Stimulated activated CD4-positive, alpha-beta T cell treated with anti-CD3 and anti-CD28 coated beads, Interleukin-15, amount 100 ng/mL, for 48 hours (primary cell): Measurements from ENCODE around the gene CD274.
"Not testable (repeated sequence)": the region's sequence is repeated elsewhere in the genome, so short reads cannot be mapped to it uniquely, and the experiment has no call there.

ENCODE experiments used
- DNase-seq, 2 donors: peaks; one replicate each; pipeline ENCODE4 v3.0.0-alpha.2; 2020; ENCODE audit warnings: low read depth in 2 of 2

Gene CD274

DNA sequence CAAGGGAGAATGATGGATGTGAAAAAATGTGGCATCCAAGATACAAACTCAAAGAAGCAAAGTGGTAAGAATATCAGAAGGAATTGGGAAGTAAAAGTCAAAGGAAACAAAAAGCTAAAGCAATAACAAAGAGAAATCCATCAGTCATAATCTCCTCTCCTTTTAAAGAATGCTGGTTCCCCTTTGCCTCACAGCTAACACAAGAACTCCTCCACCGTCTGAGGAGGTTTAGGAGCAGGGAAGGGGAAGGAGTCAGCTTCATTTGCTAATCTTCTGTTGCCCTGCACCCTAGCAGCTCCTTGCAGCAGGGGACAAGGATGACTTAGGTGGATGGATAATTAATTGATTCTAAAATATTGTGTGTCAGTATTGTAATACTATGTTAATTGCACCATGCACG is 16.4 kb downstream of the CD274 start:
- DNase-seq = no peak

DNA sequence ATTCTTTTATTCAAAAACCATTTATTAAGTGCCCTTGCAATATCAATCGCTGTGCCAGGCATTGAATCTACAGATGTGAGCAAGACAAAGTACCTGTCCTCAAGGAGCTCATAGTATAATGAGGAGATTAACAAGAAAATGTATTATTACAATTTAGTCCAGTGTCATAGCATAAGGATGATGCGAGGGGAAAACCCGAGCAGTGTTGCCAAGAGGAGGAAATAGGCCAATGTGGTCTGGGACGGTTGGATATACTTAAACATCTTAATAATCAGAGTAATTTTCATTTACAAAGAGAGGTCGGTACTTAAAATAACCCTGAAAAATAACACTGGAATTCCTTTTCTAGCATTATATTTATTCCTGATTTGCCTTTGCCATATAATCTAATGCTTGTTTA is 18.5 kb downstream of the CD274 start:
- DNase-seq = no peak

DNA sequence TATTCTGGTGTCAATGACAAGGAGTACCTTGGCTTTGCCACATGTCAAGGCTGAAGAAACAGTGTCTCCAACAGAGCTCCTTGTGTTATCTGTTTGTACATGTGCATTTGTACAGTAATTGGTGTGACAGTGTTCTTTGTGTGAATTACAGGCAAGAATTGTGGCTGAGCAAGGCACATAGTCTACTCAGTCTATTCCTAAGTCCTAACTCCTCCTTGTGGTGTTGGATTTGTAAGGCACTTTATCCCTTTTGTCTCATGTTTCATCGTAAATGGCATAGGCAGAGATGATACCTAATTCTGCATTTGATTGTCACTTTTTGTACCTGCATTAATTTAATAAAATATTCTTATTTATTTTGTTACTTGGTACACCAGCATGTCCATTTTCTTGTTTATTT is 19.8 kb downstream of the CD274 start:
- DNase-seq = no peak

DNA sequence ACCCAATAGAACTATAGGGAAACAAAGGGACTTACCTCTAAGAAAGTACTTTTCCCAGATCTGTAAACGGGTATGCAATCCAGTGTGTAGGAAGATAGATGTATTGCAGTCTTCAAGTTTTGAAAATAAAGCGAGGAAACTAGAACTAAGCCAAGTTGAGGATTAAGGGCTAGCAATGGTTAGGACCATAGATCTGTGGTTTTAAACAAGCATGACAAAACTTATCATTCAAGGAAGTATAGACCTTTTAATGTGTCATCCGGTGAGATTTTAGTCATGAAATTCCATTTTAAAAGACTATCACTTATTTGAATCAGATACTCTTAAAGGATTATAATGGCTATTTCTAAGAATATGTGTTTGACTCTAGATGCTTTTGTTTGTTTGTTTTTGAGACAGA is 20.5 kb downstream of the CD274 start:
- DNase-seq = no peak

DNA sequence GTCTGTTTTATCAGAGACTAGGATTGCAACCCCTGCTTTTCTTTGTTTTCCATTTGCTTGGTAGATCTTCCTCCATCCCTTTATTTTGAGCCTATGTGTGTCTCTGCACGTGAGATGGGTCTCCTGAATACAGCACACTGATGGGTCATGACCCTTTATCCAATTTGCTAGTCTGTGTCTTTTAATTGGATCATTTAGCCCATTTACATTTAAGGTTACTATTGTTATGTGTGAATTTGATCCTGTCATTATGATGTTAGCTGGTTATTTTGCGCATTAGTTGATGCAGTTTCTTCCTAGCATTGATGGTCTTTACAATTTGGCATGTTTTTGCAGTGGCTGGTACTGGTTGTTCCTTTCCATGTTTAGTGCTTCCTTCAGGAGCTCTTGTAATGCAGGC is 25.3 kb downstream of the CD274 start:
- not testable (repeated sequence) for DNase-seq

DNA sequence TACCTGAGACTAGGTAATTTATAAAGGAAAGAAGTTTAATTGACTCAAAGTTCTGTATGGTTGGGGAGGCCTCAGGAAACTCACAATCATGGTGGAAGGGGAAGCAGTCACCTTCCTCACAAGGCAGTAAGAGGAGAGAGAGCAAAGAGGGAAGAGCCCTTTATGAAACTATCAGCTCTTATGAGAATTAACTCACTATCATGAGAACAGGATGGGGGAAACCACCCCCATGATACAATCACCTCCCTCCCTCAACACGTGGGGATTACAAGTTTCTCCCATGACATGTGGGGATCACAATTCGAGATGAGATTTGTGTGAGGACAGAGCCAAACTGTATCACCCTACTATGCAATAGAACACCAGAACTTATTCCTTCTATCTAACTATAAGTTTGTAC is 27.9 kb downstream of the CD274 start:
- no peak for DNase-seq

DNA sequence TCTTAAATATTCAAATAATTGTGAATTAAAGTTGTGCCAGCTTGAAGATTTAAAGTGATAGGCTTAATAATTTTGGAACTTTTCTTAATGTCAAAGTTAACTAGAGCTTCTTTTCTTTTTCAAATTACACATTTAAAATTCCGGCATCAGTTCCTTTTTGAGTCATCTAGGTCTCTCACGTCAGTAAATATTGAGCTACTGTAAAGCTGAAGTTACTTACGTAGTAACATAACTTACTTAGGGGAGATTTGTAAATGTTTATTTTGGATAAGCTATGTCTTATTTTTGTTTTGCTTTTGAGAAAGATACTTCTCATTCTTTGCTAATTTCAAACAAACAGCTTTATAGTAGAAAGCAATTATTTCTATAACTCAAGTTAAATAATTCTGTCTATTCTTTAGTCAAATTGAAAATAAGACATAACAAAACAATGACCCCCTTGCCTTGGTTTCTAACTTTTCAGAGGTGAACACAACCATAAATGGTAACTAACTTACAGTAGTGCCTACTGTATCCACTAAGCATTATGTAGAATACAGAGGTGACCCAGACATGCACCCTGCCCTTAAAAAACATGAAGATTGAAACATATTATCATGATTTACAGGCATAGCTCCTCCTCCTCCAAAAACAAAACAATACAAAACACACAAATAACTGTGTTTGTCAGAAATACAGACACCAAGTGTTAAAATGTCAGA is 29.8 kb downstream of the CD274 start:
- no peak for DNase-seq

DNA sequence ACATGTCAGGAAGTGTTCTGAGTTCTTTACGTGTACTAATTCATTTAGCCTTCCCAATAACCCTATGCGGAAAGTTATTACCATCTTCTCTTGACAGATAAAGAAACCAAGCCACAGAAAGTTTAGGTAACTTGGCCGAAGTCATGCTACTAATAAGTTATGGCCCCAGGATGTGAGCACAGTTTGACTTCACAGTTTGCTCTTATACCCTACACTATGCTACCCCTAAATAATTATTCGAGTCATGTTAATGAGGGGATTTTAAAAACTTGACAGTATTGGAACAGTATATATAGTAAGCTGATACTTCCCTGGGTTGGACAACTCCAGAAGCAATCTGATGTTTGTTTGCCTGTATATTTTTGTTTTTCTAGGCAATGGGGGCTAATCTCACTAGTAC is 30.6 kb downstream of the CD274 start:
- DNase-seq = no peak

DNA sequence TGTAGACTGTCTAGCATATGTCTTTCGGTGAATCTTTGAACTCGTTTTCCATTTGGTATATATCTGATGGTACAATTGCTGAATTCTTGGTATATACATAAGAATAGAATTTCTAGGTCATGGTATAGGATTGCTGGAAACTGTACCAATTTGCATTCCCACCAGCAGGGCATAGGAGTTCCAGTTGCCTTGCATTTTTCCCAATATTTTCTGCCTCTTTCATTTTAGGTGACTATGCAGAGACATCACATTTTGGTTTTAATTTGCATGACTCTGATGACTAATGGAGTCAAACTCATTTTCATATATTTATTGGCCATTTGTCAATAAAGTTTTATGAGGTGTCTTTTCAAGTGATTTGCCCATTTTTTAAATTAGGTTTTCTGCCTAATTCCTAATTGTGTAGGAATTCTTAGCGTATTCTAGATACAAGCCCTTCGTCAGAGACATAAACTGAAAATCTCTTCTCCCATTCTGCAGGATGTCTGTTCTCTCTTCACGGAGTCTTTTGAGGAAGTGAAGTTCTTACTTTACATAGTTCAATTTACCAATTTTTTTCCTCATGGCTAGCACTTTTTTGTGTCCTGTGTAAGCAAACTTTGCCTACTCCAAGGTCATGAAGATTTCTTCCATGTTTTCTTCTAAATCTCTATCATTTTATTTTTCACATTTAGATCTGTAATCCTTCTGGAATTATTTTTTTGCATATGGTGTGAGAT is 31.1 kb downstream of the CD274 start:
- no peak for DNase-seq

DNA sequence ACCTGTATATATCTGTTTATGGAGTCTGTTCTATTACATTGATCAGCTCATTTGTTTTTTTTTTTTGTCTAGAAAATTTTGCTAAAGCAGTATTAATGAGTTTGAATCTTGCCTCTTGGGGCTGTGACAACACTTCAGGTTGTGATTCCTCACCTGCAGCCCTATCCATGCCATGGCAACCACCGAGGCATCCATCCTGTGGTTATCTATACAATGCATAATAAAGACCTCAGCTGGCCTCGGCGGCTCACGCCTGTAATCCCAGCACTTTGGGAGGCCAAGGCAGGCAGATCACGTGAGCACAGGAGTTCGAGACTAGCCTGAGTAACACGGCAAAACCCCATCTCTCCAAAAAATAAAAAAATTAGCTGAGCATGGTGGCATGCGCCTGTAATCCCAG is 31.9 kb downstream of the CD274 start:
- DNase-seq = no peak

DNA sequence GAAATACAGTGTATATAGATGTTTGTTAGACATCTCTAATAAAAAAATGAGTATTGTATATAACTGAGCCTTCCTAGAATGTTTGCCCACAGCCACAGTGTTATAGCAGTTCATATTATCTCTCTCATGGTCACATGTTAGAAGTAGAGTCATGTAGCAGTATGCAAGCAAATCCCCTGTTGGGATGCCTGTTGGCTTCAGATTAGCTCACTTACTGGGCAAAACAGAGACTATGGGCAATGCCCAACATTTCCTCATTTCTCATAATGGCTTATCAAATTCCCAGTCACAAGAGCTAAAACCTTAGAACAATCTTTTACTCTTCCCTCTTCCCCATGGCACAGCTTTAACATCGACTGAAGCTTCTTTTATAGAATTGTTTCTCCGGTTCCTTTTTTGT is 33.0 kb downstream of the CD274 start:
- no peak for DNase-seq

DNA sequence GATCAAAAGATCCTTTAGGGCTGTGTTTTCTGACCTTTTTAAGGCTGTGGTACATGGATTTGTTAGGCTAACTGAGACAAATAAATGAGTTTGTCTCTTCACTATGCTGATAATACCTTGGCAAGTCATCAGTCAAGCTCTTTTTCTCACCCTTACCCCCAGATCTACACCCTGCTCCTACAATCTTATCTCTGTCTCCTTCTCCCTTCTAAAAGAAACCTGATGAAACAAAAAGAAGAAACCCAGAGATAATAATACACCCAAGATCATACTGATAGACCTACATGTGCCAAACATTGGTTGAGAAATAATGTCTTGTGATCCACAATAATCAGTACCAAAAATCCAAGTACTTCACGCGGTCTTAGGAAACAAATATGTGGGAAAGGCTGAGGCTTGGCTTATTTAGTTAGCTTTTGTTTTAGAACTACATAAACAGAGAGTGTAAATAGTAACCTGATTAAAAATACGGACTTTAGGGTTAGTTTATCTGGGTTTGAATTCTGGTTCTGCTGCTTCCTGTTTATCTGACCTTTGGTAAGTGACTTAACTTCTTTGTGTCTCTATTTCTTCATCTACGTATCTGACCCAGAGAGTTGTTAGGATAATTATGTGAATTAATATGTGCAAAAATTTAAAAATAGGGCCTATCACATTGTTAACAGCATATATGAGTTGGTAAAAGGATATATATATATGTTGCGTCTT is 35.2 kb downstream of the CD274 start:
- no peak for DNase-seq

DNA sequence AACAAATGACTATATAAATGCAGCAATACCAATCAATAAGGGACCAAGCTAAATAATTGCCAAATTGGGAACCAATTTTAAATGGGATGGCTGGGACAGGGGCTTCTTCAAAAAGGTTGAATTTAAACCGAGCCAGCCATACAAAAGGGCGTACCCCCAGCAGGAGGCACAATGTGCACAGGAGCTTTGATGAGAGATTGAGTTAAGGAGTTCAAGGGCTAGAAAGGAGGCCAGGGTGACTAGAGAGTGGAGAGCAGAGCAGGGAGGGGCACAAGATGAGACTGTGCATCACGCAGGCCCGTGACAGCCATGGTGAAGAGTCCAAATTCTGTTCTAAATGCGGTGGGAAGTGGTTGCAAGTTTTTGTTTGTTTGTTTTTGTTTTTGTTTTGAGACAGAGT is 36.6 kb downstream of the CD274 start:
- DNase-seq = no peak

DNA sequence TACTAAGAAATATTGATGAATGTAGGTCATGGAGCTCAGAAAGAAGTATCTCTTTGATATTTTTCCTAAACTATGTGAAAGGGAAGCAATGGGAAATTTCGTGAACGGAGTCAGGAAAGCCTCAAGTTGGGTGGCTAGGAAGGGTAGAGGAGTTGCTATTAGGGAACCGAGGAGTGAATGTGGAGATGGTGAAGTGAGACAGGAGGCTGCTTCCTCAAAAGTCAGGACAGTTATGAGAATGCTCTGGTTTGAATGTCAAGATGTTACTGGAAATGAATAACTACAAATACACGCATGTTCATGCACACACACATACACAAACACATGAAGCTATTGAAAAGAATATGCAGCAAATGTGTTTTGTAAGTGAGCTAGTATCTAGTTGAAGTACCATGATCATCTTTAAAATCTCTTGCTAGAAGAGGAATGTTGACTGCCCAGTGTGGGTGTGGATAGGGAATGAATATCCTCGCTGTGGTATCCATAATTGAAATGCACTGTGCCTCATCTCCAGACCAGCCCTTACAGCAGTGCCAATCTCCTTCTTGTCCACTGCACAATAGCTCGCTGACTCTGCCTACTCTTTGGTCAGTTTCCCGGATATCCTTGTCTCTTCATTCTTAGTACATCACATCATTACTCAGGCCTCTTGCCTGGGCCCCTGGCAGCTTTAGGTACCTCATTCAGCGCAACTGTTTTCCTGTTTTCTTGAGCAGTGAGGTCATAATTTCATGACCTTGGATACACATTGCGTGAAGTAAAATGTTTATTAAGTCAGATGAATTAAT is 38.1 kb downstream of the CD274 start:
- DNase-seq = no peak

DNA sequence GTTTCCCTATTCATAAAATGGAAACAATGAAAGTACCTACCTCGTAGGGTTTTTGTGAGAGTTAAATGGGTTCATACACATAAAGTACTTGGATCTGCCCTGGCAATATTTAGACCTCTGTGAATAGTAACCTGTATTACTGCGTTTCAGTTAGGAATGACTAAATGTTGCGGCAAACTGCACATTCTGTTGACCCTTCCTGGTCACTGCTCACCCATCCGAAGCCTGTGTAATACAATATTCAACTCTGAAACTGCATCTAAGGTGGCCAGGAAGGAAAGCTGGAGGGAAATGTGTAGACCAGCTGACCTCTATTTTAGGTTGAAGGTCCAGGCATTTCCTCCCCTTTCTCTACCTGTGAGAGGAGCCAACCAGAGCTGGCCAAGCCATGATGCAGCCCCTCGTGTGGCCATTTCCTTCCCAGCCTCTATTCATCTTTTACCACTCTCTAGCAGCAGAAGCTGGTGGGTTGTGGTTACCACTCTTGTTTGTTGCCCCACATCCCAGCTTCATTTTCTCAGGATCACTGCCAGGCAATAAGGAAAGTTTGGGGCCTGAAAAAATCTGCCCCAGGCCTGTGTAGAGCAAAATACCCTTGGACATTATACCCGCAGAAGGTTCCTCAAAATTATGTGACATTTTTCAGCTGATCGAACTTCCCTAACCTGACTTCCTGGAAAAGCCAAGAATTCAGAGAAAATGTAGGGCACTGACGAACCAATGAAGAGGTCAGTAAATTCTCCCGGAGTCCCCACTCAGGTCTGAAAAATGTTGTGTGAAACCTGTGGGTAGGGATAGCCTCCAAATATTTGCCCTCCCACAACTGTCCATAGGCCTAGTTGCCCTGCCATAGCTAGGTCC is 39.5 kb downstream of the CD274 start:
- DNase-seq = no peak

DNA sequence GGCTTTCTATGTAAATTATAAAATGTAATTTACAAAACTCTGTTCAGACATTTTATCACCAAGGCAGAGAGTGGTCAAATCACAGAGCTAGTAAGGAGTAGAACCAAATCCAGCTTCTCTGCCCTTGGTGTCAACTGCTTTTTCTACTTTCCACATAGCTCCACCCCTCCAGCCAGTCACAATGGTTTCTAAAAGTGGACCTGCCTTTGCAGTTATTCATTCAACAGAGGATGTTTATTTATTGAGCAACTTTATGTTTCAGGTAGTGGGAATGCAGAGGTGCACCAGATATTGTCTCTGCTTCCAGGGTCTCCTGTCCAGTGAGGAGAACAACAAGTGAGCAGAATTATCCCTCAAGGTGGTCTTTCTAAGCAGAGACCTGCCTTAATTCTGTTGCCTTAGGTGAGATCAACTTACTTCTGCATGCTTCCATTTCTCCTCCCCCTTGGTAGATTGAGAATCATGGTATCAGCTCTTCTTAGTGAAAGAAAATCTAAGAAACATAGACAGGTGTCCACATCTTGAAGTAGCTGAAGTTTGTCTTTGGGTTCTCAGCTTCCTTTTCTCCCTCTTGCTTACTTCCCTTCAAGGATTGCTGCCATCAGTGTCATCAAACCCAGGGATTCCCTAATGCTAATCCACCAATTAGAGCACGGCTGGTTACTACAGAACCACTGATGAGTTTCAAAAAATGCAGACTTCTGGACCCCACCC is 42.8 kb downstream of the CD274 start:
- DNase-seq = no peak

DNA sequence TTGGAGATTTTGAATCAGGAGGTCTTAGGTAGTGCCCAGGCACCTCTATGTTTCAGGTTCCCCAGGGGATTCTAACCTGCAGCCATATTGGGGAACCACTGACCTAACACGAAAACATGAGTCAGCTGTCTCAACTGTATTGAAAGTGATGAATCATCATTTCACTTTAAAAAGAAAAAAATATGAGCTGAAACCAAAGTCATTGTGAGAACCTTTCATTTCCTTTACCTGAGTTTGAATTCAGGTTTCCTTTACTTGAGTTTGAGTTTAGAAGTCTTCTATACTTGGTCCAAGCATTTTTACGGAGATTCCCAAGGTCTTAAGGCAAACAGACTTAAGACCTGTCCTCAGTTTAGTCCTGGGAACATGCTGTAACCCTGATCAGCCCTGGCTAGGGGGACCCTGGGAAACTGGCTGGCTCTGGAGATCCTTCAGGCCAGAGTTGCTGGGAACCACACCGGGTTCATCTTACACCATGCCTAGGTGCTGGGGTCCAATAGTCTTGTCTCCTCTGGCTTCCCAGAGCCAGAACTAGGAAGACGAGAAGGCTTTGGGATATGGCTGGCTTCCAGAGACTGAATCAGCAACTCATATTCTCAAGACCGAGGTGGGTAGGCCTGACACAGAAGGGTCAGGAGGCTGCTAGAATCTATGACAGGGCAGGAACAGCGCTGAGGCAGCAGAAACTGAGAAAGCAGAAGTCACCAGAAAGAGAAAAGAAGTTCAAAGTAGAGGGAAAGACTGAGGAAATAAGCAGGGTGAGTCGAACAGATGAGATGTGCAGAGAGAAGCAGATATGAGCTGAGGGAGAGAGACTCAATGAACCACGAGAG is 43.6 kb downstream of the CD274 start:
- DNase-seq = no peak

DNA sequence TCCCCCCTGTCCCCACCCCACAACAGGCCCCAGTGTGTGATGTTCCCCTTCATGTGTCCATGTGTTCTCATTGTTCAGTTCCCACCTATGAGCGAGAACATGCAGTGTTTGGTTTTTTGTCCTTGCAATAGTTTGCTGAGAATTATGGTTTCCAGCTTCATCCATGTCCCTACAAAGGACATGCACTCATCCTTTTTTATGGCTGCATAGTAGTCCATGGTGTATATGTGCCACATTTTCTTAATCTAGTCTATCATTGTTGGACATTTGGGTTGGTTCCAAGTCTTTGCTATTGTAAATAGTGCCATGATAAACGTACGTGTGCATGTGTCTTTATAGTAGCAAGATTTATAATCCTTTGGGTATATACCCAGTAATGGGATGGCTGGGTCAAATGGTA is 44.4 kb downstream of the CD274 start:
- not testable (repeated sequence) for DNase-seq

DNA sequence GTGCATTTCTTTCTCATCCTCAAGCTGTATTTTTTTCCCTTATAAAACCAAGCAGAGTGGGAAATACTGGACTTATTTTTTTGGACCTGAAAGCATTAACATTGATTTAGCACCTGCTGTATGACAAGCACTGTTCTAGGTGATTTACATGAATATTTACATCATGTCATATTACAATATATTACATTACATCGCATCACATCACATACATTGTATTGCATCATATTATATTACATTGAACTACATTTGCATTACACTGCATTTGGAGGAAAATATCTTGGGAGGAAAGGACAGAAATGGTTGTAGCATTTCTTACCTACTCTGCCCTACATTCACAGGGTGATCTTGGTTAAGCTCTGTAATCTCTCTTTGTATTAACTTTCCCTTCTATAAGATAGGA is 48.8 kb downstream of the CD274 start:
- DNase-seq = no peak

DNA sequence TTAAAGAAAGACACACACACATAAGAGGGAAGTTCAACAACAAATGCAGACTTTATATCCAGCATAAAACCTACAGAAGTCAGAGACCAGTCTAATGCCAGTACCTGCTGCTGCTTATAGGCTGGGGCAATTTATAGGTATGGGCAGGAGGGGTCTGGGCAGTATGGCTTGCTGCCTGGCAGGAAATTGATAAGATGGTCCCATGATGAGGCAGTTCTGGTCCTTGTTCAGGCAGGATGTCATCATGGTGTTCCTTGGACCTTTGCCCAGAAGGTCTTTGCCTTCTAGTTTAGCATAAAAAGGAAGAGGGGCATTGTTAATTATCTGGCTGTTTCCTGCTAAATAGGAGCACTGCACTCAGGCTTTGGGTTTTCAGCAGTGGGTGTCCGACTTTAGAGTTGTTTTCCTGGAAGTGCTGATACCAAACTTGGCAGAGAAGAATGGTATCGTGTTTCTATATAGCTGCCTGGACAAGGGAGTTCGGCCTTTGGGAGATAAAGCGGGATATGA is 49.6 kb downstream of the CD274 start:
- DNase-seq = no peak
